ENCODE results near the gene CLCN6. TPM values are rescaled to one million over a fixed set of nuclear protein-coding genes. Genes with fewer than 3 reads are reported as not detected.
"Not testable (repeated sequence)": the region's sequence is repeated elsewhere in the genome, so short reads cannot be mapped to it uniquely, and the experiment has no call there.

The CLCN6 gene
- total RNA-seq, 4 donors from 2014 or later: 28.4 to 63.7 (median 30.2) TPM

- Histone ChIP-seq H3K4me1 (peaks cover 3 to 29% (median 15%) of the 10 kb centered on the region in 4 donors), H3K9me3 (no peaks in the 10 kb centered on the region), H3K27me3 (no peaks in the 10 kb centered on the region), H3K27ac (no peak overlapping the region), H3K4me3 (no peak overlapping the region), H3K36me3 (peaks cover 0 to 50% (median 0%) of the 10 kb centered on the region in 3 donors)
- TF ChIP-seq, protein P1, sequence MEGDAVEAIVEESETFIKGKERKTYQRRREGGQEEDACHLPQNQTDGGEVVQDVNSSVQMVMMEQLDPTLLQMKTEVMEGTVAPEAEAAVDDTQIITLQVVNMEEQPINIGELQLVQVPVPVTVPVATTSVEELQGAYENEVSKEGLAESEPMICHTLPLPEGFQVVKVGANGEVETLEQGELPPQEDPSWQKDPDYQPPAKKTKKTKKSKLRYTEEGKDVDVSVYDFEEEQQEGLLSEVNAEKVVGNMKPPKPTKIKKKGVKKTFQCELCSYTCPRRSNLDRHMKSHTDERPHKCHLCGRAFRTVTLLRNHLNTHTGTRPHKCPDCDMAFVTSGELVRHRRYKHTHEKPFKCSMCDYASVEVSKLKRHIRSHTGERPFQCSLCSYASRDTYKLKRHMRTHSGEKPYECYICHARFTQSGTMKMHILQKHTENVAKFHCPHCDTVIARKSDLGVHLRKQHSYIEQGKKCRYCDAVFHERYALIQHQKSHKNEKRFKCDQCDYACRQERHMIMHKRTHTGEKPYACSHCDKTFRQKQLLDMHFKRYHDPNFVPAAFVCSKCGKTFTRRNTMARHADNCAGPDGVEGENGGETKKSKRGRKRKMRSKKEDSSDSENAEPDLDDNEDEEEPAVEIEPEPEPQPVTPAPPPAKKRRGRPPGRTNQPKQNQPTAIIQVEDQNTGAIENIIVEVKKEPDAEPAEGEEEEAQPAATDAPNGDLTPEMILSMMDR (IDR thresholded peaks at IDR 0.05): no peak
- no peak for TF ChIP-seq POLR2A (IDR thresholded peaks at IDR 0.05)
- no peak for DNase-seq
Measured at GRCh38 chr1:11800391-11800755, 5.6 kb upstream of the CLCN6 start.

- Histone ChIP-seq H3K36me3 (peaks cover 0 to 45% (median 0%) of the 10 kb centered on the region in 3 donors), H3K4me3 (no peak overlapping the region)
- no peak for DNase-seq
Measured at GRCh38 chr1:11800756-11801433, 5.1 kb upstream of the CLCN6 start.

GRCh38 chr1:11802616-11802972 lies 3.4 kb upstream of the CLCN6 start:
- Histone ChIP-seq H3K4me1 (peaks cover 3 to 36% (median 25%) of the 10 kb centered on the region in 4 donors), H3K27ac (peak overlapping the region; percentile 48 to 98 (median 92)), H3K36me3 (peaks cover 0 to 36% (median 0%) of the 10 kb centered on the region in 3 donors), H3K4me3 (peak overlapping the region; percentile 28 to 58 (median 50)), H3K27me3 (no peaks in the 10 kb centered on the region), H3K9me3 (no peaks in the 10 kb centered on the region)
- DNase-seq: no peak
- no peak for TF ChIP-seq POLR2A (IDR thresholded peaks at IDR 0.05)
- TF ChIP-seq, protein P1 (IDR thresholded peaks at IDR 0.05): no peak

More at GRCh38 chr1:11800756-11801433, 5.1 kb upstream of the CLCN6 start:
- Histone ChIP-seq H3K9me3 (no peaks in the 10 kb centered on the region), H3K27me3 (no peaks in the 10 kb centered on the region), H3K27ac (no peak overlapping the region), H3K4me1 (peaks cover 3 to 29% (median 15%) of the 10 kb centered on the region in 4 donors)
- TF ChIP-seq POLR2A (IDR thresholded peaks at IDR 0.05): no peak
- TF ChIP-seq, protein P1 (IDR thresholded peaks at IDR 0.05): no peak

DNA sequence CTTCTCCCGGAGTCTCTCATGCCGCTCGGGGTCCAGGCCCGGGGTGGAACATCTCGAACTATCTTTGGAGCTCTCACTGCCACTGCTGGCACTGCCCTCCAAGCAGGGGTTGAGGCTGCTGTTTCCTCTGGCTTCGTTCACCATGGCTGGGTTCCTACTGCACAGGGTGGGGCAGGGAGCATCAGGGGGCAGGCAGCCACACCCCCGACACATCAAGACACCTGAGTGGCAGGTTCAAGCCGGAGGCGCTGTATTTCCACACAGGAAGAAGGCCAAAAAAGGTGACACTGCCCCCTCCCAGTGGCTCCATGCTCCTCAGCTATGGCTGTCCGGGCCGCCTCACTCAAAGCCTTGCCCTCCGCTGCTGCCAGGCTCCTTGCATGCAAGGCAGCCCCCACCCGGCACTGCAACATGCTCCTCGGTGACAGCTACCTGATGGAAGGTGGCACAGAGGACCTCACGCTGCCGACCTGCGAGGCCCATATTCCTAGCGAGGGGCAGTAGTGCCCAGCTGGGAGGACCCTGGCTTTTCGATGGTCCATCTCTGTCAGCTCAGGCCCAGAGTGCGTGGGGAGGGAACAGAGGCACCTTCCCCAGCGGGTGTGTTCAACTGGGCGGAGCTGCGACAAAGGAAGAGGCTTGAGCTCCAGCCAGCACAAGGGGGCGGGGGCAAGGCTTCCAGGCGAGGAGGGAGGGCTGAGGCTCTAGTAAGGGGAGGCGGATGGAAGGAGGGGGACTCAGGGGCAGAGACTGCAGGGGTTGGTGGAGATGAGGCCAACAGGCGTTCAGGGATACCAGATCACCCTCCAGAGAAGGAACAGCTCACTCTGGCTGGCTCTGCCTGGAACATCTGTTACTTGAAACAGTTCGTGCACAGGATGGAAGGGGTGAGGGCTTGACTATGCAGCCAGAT lies 2.8 kb upstream of the CLCN6 start:
- Histone ChIP-seq H3K4me1 (peaks cover 3 to 40% (median 25%) of the 10 kb centered on the region in 4 donors), H3K4me3 (peak overlapping the region; percentile 28 to 58 (median 50)), H3K9me3 (no peaks in the 10 kb centered on the region), H3K36me3 (peaks cover 0 to 34% (median 0%) of the 10 kb centered on the region in 3 donors), H3K27me3 (no peaks in the 10 kb centered on the region), H3K27ac (peak overlapping the region; percentile 48 to 98 (median 92))
- peak in 1 of 2 donors; percentile 13 for TF ChIP-seq POLR2A (IDR thresholded peaks at IDR 0.05)
- TF ChIP-seq, protein P1 (IDR thresholded peaks at IDR 0.05): peak in 1 of 6 experiments; percentile 2
- DNase-seq: peak; percentile 88 to 95 (median 88)

DNA sequence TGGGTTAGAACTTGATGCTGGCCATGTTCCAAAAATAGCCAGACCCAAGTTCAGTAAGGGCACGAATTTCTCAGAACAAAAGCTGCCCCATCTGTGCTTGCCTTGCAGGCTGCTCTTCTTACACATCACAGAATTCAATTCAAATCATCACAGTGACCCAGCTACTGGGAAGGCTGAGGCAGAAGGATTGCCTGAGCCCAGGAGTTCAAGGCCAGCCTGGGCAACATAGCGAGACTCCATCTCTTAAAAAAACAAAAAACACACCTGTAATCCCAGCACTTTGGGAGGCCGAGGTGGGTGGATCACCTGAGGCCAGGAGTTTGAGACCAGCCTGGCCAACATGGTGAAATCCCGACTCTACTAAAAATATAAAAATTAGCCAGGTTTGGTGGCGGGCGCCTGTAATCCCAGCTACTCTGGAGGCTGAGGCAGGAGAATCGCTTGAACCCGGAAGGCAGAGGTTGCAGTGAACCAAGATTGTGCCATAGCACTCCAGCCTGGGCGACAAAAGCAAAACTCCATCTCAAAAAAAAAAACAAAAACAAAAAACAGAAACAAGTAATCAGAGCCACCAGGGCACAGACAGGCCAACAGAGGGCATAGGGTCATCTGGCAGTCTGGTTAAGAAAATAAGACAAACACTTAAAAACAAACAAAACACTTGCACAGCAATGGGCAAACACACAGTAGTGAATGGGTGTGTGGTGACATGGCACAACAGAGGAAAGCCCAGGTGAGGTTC lies 1.9 kb upstream of the CLCN6 start:
- not testable (repeated sequence) for DNase-seq, H3K27me3 ChIP-seq, H3K9me3 ChIP-seq
- H3K4me1 ChIP-seq: peaks cover 3 to 45% (median 25%) of the 10 kb centered on the region in 4 donors
- H3K4me3 ChIP-seq: peak overlapping the region; percentile 45 to 83 (median 72)
- H3K27ac ChIP-seq: peak overlapping the region; percentile 85 to 98 (median 92)
- H3K36me3 ChIP-seq: peaks cover 0 to 30% (median 0%) of the 10 kb centered on the region in 3 donors
